MM.1S (cell line): Measurements from ENCODE around the gene NEU4.

Experiments
- DNase-seq: peaks from one replicate; pipeline ENCODE4 v3.0.0-alpha.2; 2015
- H2AFZ ChIP-seq: fragments of 300-600 bp; sonication (generic); 2 replicates; pipeline ENCODE4 v1.6.0; 2016; ENCODE audit warnings: antibody characterized with exemption, low read length
- H3F3A ChIP-seq: fragments of 300-600 bp; sonication (generic); 2 replicates; pipeline ENCODE4 v1.6.1; 2016; ENCODE audit warnings: mild to moderate bottlenecking, antibody characterized with exemption, low read length, moderate library complexity, mixed read lengths; ENCODE audit not compliant: insufficient read depth
- H3K27ac ChIP-seq: fragments of 300-600 bp; sonication (generic); 2 replicates; pipeline ENCODE4 v1.5.1; 2016; ENCODE audit warnings: mild to moderate bottlenecking, low read length
- H3K27me3 ChIP-seq: fragments of 300-600 bp; sonication (generic); replicated peaks from 2 replicates; pipeline ENCODE4 v1.6.0; 2016; ENCODE audit warnings: low read length; ENCODE audit not compliant: insufficient read depth
- H3K36me3 ChIP-seq: fragments of 300-600 bp; sonication (generic); replicated peaks from 2 replicates; pipeline ENCODE4 v1.6.1; 2016; ENCODE audit warnings: mild to moderate bottlenecking, low read length, mixed read lengths; ENCODE audit not compliant: insufficient read depth
- H3K4me1 ChIP-seq: fragments of 300-600 bp; sonication (generic); 2 replicates; pipeline ENCODE4 v1.6.1; 2016; ENCODE audit warnings: low read length, mixed read lengths
- H3K4me2 ChIP-seq: fragments of 300-600 bp; sonication (generic); 2 replicates; pipeline ENCODE4 v1.6.0; 2016; ENCODE audit warnings: low read depth, low read length
- H3K4me3 ChIP-seq: fragments of 300-600 bp; sonication (generic); 2 replicates; pipeline ENCODE4 v1.5.1; 2016; ENCODE audit warnings: low read length, mixed read lengths
- H3K79me2 ChIP-seq: fragments of 300-600 bp; sonication (generic); 2 replicates; pipeline ENCODE4 v1.6.1; 2016; ENCODE audit warnings: mixed run types, low read length, mixed read lengths
- H3K9ac ChIP-seq: fragments of 300-600 bp; sonication (generic); 2 replicates; pipeline ENCODE4 v1.6.1; 2016; ENCODE audit warnings: low read length, mixed read lengths
- H3K9me2 ChIP-seq: fragments of 300-600 bp; sonication (generic); replicated peaks from 2 replicates; pipeline ENCODE4 v1.6.1; 2016; ENCODE audit warnings: mild to moderate bottlenecking, low read length, mixed read lengths; ENCODE audit not compliant: insufficient read depth
- H3K9me3 ChIP-seq: fragments of 300-600 bp; sonication (generic); replicated peaks from 2 replicates; pipeline ENCODE4 v1.6.1; 2016; ENCODE audit warnings: mild to moderate bottlenecking, low read length, mixed read lengths; ENCODE audit not compliant: insufficient read depth
- H4K20me1 ChIP-seq: fragments of 300-600 bp; sonication (generic); 2 replicates; pipeline ENCODE4 v1.6.1; 2016; ENCODE audit warnings: mild to moderate bottlenecking, low read length, moderate library complexity, mixed read lengths; ENCODE audit not compliant: insufficient read depth
- EZH2 ChIP-seq: fragments of 300-600 bp; sonication (generic); optimal IDR thresholded peaks from 2 replicates; pipeline ENCODE3; 2017; ENCODE audit warnings: low read depth, mild to moderate bottlenecking, antibody characterized with exemption, low read length, mixed read lengths
- EZH2phosphoT487 ChIP-seq: fragments of 300-600 bp; sonication (generic); IDR thresholded peaks from 2 replicates; pipeline ENCODE4 v1.6.1; 2018; ENCODE audit warnings: antibody characterized with exemption, low read length
- TF ChIP-seq, protein P1 (sequence below): fragments of 300-600 bp; sonication (generic); IDR thresholded peaks from 2 replicates; pipeline ENCODE4 v1.5.1; 2016; ENCODE audit warnings: antibody characterized with exemption, low read length, mixed read lengths

The NEU4 gene

GRCh38 chr2:241767464-241768250 lies 41.3 kb upstream of the NEU4 start:
- TF ChIP-seq EZH2 (no peak), EZH2phosphoT487 (no peak)
- TF ChIP-seq, protein P1, sequence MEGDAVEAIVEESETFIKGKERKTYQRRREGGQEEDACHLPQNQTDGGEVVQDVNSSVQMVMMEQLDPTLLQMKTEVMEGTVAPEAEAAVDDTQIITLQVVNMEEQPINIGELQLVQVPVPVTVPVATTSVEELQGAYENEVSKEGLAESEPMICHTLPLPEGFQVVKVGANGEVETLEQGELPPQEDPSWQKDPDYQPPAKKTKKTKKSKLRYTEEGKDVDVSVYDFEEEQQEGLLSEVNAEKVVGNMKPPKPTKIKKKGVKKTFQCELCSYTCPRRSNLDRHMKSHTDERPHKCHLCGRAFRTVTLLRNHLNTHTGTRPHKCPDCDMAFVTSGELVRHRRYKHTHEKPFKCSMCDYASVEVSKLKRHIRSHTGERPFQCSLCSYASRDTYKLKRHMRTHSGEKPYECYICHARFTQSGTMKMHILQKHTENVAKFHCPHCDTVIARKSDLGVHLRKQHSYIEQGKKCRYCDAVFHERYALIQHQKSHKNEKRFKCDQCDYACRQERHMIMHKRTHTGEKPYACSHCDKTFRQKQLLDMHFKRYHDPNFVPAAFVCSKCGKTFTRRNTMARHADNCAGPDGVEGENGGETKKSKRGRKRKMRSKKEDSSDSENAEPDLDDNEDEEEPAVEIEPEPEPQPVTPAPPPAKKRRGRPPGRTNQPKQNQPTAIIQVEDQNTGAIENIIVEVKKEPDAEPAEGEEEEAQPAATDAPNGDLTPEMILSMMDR: no peak
- no peak overlapping the region for H3K4me2 ChIP-seq
- no peaks in the 10 kb centered on the region for H4K20me1 ChIP-seq
- H3K9me2 ChIP-seq: no peaks in the 10 kb centered on the region
- peaks cover 3% of the 10 kb centered on the region; the same call in 1 of the 2 replicates for H3K4me1 ChIP-seq
- no peaks in the 10 kb centered on the region for H3K27me3 ChIP-seq
- no peaks in the 10 kb centered on the region for H3K9me3 ChIP-seq
- no peaks in the 10 kb centered on the region for H3K79me2 ChIP-seq
- no peak overlapping the region for H3K9ac ChIP-seq
- H3K27ac ChIP-seq: no peak overlapping the region
- H2AFZ ChIP-seq: no peak overlapping the region
- DNase-seq: no peak
- no peaks in the 10 kb centered on the region; the same call in 1 of the 2 replicates for H3F3A ChIP-seq
- H3K4me3 ChIP-seq: no peak overlapping the region
- no peaks in the 10 kb centered on the region for H3K36me3 ChIP-seq

DNA sequence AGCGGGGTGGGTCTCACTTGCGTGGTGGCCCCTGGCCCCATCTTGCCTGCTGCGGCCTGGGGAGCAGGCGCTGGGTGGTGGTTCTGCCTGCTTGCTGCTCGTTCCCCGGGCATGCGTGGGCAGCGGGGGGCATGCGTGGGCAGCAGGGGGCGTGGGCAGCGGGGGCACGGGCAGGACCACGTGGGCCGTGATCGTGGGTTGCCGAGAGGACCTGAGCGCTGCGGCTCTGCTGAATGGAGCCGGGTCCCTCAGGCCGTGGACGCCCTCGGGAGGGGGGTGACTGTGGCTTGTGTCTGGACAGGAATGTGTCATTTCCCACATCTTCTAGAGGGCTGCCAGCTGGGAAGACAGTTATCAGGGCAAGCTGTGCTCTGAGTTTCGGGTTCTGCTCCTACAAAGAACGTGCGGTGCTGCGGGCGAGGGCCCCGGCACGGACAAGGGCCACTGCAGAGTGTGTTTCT lies 40.7 kb upstream of the NEU4 start:
- Histone ChIP-seq H3K27me3 (no peaks in the 10 kb centered on the region), H3K9me3 (no peaks in the 10 kb centered on the region), H3K9ac (no peak overlapping the region), H3K4me1 (peaks cover 5% of the 10 kb centered on the region; the same call in 1 of the 2 replicates), H3K27ac (no peak overlapping the region), H2AFZ (no peak overlapping the region), H3F3A (no peaks in the 10 kb centered on the region; the same call in 1 of the 2 replicates), H3K4me2 (no peak overlapping the region), H3K9me2 (no peaks in the 10 kb centered on the region), H3K36me3 (no peaks in the 10 kb centered on the region), H3K79me2 (no peaks in the 10 kb centered on the region), H4K20me1 (no peaks in the 10 kb centered on the region), H3K4me3 (no peak overlapping the region)
- DNase-seq: no peak
- TF ChIP-seq, protein P1: no peak
- TF ChIP-seq EZH2phosphoT487 (no peak), EZH2 (no peak)

DNA sequence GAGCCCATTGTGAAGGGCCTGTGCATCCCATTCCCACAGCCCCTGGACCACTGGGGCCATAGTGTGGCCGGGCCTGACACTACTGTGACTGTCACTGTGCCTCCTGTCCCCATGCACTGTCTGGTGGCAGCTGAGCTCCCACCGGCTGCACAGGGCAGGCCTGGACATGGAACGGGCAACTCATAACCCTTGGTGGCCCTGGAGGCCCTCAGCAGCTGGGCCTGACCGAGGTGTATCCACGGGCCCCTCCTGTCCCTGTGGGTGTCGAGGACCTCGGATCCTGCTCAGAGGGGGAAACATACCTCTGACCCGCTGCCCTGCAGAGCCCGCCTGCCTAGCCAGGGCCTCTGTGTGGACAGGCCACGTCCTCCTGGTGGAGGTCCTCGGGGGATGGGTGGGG lies 40.1 kb upstream of the NEU4 start:
- no peaks in the 10 kb centered on the region; the same call in 1 of the 2 replicates for H3F3A ChIP-seq
- H3K27me3 ChIP-seq: 0 out of 2 replicates have a peak, but pooled peaks cover 2% of the 10 kb centered on the region
- no peak overlapping the region for H3K27ac ChIP-seq
- H3K4me1 ChIP-seq: peaks cover 5% of the 10 kb centered on the region; the same call in 1 of the 2 replicates
- H4K20me1 ChIP-seq: no peaks in the 10 kb centered on the region
- no peaks in the 10 kb centered on the region for H3K9me2 ChIP-seq
- no peak overlapping the region for H3K4me2 ChIP-seq
- H3K4me3 ChIP-seq: no peak overlapping the region
- no peaks in the 10 kb centered on the region for H3K36me3 ChIP-seq
- TF ChIP-seq EZH2: no peak
- TF ChIP-seq, protein P1: no peak
- TF ChIP-seq EZH2phosphoT487: no peak
- no peak for DNase-seq
- H3K9me3 ChIP-seq: no peaks in the 10 kb centered on the region
- H2AFZ ChIP-seq: no peak overlapping the region
- H3K9ac ChIP-seq: no peak overlapping the region
- no peaks in the 10 kb centered on the region for H3K79me2 ChIP-seq
